ENCODE data around the gene NPAT. TPM values are rescaled to one million over a fixed set of nuclear protein-coding genes. Genes with fewer than 3 reads are reported as not detected.

NPAT gene
- total and polyA plus RNA-seq, 9 of the 15 experiments (the other 6 are each of a cell fraction or from before 2014, with no cell fraction given), result 8.8 to 30.0 (median 22.1) TPM

GRCh38 chr11:108223348-108224149 lies 1.1 kb upstream of the NPAT start (continued):
- no peak for TF ChIP-seq ZBTB40 (IDR thresholded peaks at IDR 0.05)
- no peak for TF ChIP-seq ZBTB40 (CRISPR knock-in tag; IDR thresholded peaks at IDR 0.05)
- no peak for TF ChIP-seq ZNF212 (CRISPR knock-in tag; IDR thresholded peaks at IDR 0.05)
- no peak for TF ChIP-seq ZNF174 (CRISPR knock-in tag; IDR thresholded peaks at IDR 0.05)
- peak; percentile 5 for TF ChIP-seq KDM5B (IDR thresholded peaks at IDR 0.05; ENCODE audit: insufficient replicate concordance, low read depth, low read length)
- peak; percentile 48 to 73; a peak in 2 of 4 replicates for TF ChIP-seq HDAC1 (IDR thresholded peaks at IDR 0.05)
- no peak for TF ChIP-seq GTF2B (IDR thresholded peaks at IDR 0.05; ENCODE audit: extremely low read depth, insufficient read length)
- TF ChIP-seq SMARCA4 (IDR thresholded peaks at IDR 0.05), result peak; percentile 91
- no peak for TF ChIP-seq PCBP1 (IDR thresholded peaks at IDR 0.05; ENCODE audit: low read depth, low read length, poor library complexity, severe bottlenecking)
- TF ChIP-seq KDM2B (CRISPR knock-in tag; IDR thresholded peaks at IDR 0.05), result no peak
- no peak for TF ChIP-seq ZNF696 (CRISPR knock-in tag; conservative IDR thresholded peaks at IDR 0.05)
- TF ChIP-seq CUX1 (CRISPR knock-in tag; IDR thresholded peaks at IDR 0.05), result no peak; the same call in 1 of the 2 replicates
- TF ChIP-seq ZNF184 (CRISPR knock-in tag; IDR thresholded peaks at IDR 0.05), result no peak

All from K562 (cell line).